Prostate gland (tissue), 2 donors: ENCODE results near the gene ABTB2.

Experiments
- POLR2AphosphoS5 ChIP-seq: sonication (generic); formaldehyde crosslinking; IDR thresholded peaks from one replicate; pipeline ENCODE4 v1.6.1; 2017; ENCODE audit warnings: antibody characterized with exemption
- TF ChIP-seq, protein P1 (sequence below), 4 experiments: fragments of 200-600 bp in 2 of 4; fragments of 450-650 bp in 2 of 4; sonication (generic) in 2 of 4; IDR thresholded peaks; 1 replicate in 3 of 4; 2 replicates in 1 of 4; pipeline ENCODE4 v1.5.1; 2016 to 2019; ENCODE audit warnings: antibody characterized with exemption in 4 of 4, mild to moderate bottlenecking in 2 of 4, moderate library complexity in 2 of 4

GRCh38 chr11:34259087-34259486 lies 98.7 kb downstream of the ABTB2 start:
- TF ChIP-seq, protein P1, sequence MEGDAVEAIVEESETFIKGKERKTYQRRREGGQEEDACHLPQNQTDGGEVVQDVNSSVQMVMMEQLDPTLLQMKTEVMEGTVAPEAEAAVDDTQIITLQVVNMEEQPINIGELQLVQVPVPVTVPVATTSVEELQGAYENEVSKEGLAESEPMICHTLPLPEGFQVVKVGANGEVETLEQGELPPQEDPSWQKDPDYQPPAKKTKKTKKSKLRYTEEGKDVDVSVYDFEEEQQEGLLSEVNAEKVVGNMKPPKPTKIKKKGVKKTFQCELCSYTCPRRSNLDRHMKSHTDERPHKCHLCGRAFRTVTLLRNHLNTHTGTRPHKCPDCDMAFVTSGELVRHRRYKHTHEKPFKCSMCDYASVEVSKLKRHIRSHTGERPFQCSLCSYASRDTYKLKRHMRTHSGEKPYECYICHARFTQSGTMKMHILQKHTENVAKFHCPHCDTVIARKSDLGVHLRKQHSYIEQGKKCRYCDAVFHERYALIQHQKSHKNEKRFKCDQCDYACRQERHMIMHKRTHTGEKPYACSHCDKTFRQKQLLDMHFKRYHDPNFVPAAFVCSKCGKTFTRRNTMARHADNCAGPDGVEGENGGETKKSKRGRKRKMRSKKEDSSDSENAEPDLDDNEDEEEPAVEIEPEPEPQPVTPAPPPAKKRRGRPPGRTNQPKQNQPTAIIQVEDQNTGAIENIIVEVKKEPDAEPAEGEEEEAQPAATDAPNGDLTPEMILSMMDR (IDR thresholded peaks at IDR 0.05): no peak
- TF ChIP-seq POLR2AphosphoS5: no peak
